ENCODE measurements around the gene CDS1.

GRCh38 chr4:84631573-84631972, 48.6 kb downstream of the CDS1 start:
- TF ChIP-seq POLR2A (IDR thresholded peaks at IDR 0.05; ENCODE audit: low read depth, low read length): no peak
- TF ChIP-seq POLR2AphosphoS5 (IDR thresholded peaks at IDR 0.05; ENCODE audit: insufficient read depth, low read depth, low read length): no peak
- no peak for TF ChIP-seq CTCF (IDR thresholded peaks at IDR 0.05; ENCODE audit: extremely low read depth in 1 of 2, insufficient read depth in 1 of 2, low read depth in 1 of 2, low read length in 2 of 2)
- no peak for TF ChIP-seq EZH2 (IDR thresholded peaks at IDR 0.05; ENCODE audit: borderline replicate concordance, low read depth, low read length, severe bottlenecking)
- no peak for TF ChIP-seq JUN (IDR thresholded peaks at IDR 0.05; ENCODE audit: borderline replicate concordance, insufficient read depth, insufficient read length, low read depth)
- TF ChIP-seq MYC (IDR thresholded peaks at IDR 0.05; ENCODE audit: low read depth, low read length): no peak
- TF ChIP-seq FOS (IDR thresholded peaks at IDR 0.05; ENCODE audit: borderline replicate concordance, insufficient read depth, low read length): no peak
- no peak for TF ChIP-seq MAX (IDR thresholded peaks at IDR 0.05; ENCODE audit: insufficient read depth, insufficient read length)
- no peak for TF ChIP-seq GATA2 (IDR thresholded peaks at IDR 0.05; ENCODE audit: insufficient read depth, insufficient read length, low read depth, low read length)
